Ascending aorta (tissue), 2 donors: Measurements from ENCODE around the gene UEVLD. TPM values are rescaled to one million over a fixed set of nuclear protein-coding genes. Genes with fewer than 3 reads are reported as not detected.

Experiments used
- DNase-seq, 2 donors: peaks; one replicate each; pipeline ENCODE4 v3.0.0-alpha.2; 2019; ENCODE audit warnings: low spot score in 2 of 2
- H3K27ac ChIP-seq, 2 donors: fragments of 200-600 bp; sonication (generic); one replicate each; pipeline ENCODE4 v1.5.1; 2016 to 2017; ENCODE audit warnings: mild to moderate bottlenecking in 1 of 2
- H3K27me3 ChIP-seq: fragments of 200-600 bp; sonication (generic); one replicate; pipeline ENCODE4 v1.5.1; 2017
- H3K36me3 ChIP-seq, 2 donors: fragments of 200-600 bp; sonication (generic); one replicate each; pipeline ENCODE4 v1.5.1; 2016
- H3K4me1 ChIP-seq, 2 donors: fragments of 200-600 bp; sonication (generic); one replicate each; pipeline ENCODE4 v1.5.1; 2016 to 2017; ENCODE audit warnings: mild to moderate bottlenecking in 1 of 2
- H3K4me3 ChIP-seq, 2 donors: fragments of 200-600 bp; sonication (generic); one replicate each; pipeline ENCODE4 v1.5.1; 2016 to 2017; ENCODE audit warnings: mild to moderate bottlenecking in 1 of 2
- H3K9me3 ChIP-seq, 2 donors: fragments of 200-600 bp; sonication (generic); one replicate each; pipeline ENCODE4 v1.5.1; 2016
- CTCF ChIP-seq, 3 experiments: fragments of 200-600 bp in 2 of 3; fragments of 450-650 bp in 1 of 3; sonication (generic) in 2 of 3; IDR thresholded peaks; one replicate each; pipeline ENCODE4 v1.5.1; 2016 to 2019; ENCODE audit warnings: antibody characterized with exemption in 3 of 3, mild to moderate bottlenecking in 1 of 3, moderate library complexity in 1 of 3
- intact Hi-C: fragments of 100-400 bp; cut with DNase I; formaldehyde crosslinking; loops from one replicate; pipeline ENCODE4 v1.15.1; 2023
- total RNA-seq: library from RNA; depleted of rRNA; stranded (reverse); fragments of >200 nt; gene quantifications from one replicate; pipeline ENCODE4 v1.1.0, GENCODE V29; 2016

The UEVLD gene
- total RNA-seq, 1 donor from 2014 or later = 10.1 TPM

GRCh38 chr11:18495703-18496102, 92.8 kb downstream of the UEVLD start:
- TF ChIP-seq CTCF (IDR thresholded peaks at IDR 0.05) = no peak
- Histone ChIP-seq H3K9me3 (no peaks in the 10 kb centered on the region), H3K27me3 (no peaks in the 10 kb centered on the region), H3K27ac (no peak overlapping the region), H3K36me3 (peaks cover 40 to 62% of the 10 kb centered on the region in 2 donors), H3K4me3 (no peak overlapping the region), H3K4me1 (no peaks in the 10 kb centered on the region)
- intact Hi-C loops = loop anchor here (10.0 kb wide), 1 partner anchor 91 kb away; no protein-coding TSS in a partner anchor
- no peak for DNase-seq

GRCh38 chr11:18495271-18495670, 93.3 kb downstream of the UEVLD start:
- Histone ChIP-seq H3K27ac (no peak overlapping the region), H3K36me3 (peaks cover 44 to 62% of the 10 kb centered on the region in 2 donors), H3K4me1 (no peaks in the 10 kb centered on the region), H3K27me3 (no peaks in the 10 kb centered on the region), H3K9me3 (no peaks in the 10 kb centered on the region), H3K4me3 (no peak overlapping the region)
- DNase-seq = no peak
- intact Hi-C loops = loop anchor here (10.0 kb wide), 1 partner anchor 90 kb away; no protein-coding TSS in a partner anchor
- TF ChIP-seq CTCF (IDR thresholded peaks at IDR 0.05) = no peak

GRCh38 chr11:18493310-18493709, 95.2 kb downstream of the UEVLD start:
- Histone ChIP-seq H3K4me1 (no peaks in the 10 kb centered on the region), H3K27me3 (no peaks in the 10 kb centered on the region), H3K36me3 (peaks cover 39 to 63% of the 10 kb centered on the region in 2 donors), H3K4me3 (no peak overlapping the region), H3K27ac (no peak overlapping the region), H3K9me3 (no peaks in the 10 kb centered on the region)
- DNase-seq = no peak
- no peak for TF ChIP-seq CTCF (IDR thresholded peaks at IDR 0.05)
- intact Hi-C loops = loop anchor here (10.0 kb wide), 1 partner anchor 89 kb away; no protein-coding TSS in a partner anchor

GRCh38 chr11:18492888-18493287, 95.6 kb downstream of the UEVLD start:
- intact Hi-C loops = loop anchor here (10.0 kb wide), 1 partner anchor 88 kb away; no protein-coding TSS in a partner anchor
- DNase-seq = no peak
- H3K4me3 ChIP-seq = no peak overlapping the region
- no peak for TF ChIP-seq CTCF (IDR thresholded peaks at IDR 0.05)
- no peaks in the 10 kb centered on the region for H3K4me1 ChIP-seq
- H3K27ac ChIP-seq = no peak overlapping the region
- no peaks in the 10 kb centered on the region for H3K27me3 ChIP-seq
- H3K9me3 ChIP-seq = no peaks in the 10 kb centered on the region
- peaks cover 39 to 60% of the 10 kb centered on the region in 2 donors for H3K36me3 ChIP-seq

GRCh38 chr11:18491924-18492323, 96.6 kb downstream of the UEVLD start:
- Histone ChIP-seq H3K4me1 (no peaks in the 10 kb centered on the region), H3K27me3 (no peaks in the 10 kb centered on the region), H3K9me3 (no peaks in the 10 kb centered on the region), H3K4me3 (no peak overlapping the region), H3K36me3 (peaks cover 36 to 60% of the 10 kb centered on the region in 2 donors), H3K27ac (no peak overlapping the region)
- intact Hi-C loops = loop anchor here (10.0 kb wide), 1 partner anchor 87 kb away; no protein-coding TSS in a partner anchor
- DNase-seq = no peak
- no peak for TF ChIP-seq CTCF (IDR thresholded peaks at IDR 0.05)
